ENCODE results near the gene TBX2. TPM values are rescaled to one million over a fixed set of nuclear protein-coding genes. Genes with fewer than 3 reads are reported as not detected.

Gene TBX2
- polyA plus RNA-seq, 3 donors, result 47.8 to 58.3 (median 56.1) TPM

DNA sequence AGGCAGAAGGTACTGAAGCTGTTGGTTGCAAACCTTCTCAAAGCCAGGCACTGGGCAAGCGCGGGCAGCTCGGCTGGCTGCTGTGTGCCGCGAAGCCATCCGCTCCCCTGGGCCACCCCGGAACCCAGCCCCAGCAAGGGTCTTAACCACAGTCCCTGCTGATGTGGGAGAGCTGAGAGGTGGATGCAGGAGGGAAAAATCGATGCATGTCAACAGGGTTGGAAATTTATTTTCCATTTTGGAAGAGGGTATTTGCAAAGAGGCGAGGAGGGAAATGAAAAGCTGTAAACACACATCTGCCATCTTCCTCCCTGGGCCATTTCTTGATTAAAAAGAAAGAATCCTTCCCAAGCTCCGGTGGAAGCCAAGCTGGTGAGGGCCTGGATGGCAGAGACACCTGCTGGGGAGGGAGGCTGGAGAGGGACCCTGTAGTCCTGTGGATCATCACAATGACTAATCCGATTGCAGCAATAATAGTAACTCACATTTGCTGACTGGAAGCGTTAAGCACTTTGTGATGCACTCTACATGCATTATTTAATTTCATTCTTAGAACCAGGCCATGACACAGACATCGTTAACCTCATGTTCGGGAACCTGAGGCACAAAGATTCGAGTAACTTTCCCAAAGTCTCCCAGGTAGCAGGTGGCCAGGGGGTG is 13.9 kb upstream of the TBX2 start:
- DNase-seq (ENCODE audit: low read depth in 3 of 3, low spot score in 2 of 3), result no peak

DNA sequence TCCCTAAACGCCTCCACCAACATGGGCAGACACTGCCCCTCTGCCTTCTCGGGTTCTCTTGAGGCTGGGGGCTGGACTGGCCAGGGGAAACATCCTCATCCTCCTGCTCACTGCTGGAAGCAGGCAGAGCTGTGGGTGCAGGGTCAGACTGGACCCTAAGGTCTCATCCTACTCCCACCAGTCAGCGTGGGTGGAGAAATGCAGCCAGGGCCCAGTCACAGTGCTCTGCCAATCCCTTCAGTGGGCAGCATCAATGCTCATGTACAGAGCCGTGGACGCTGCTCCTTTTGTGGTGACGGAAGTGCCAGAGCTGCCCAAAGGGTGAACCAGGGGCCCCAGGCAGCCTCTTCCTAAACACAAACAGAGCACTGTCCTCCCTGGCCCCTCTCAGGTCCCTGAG is 13.4 kb upstream of the TBX2 start:
- no peak for DNase-seq (ENCODE audit: low read depth in 3 of 3, low spot score in 2 of 3)

DNA sequence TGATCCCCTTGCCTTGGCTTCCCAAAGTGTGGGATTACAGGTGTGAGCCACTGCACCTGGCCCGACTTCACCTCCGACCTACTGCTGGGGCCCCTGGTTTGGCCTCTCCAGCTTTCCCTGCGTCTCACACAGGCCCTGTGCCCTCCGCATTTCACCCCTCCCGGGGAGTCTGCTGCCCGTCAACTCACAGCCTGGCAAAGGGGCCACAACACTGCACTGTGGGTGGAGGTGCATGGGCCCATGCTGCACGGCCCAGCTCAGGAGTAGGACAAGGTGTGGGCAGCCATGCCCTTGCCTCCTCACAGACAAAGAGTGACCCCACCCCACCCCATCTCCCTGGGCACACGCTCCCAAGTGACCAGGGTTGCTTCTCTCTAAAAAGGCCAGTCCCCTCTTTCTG is 12.6 kb upstream of the TBX2 start:
- DNase-seq (ENCODE audit: low read depth in 3 of 3, low spot score in 2 of 3), result no peak

DNA sequence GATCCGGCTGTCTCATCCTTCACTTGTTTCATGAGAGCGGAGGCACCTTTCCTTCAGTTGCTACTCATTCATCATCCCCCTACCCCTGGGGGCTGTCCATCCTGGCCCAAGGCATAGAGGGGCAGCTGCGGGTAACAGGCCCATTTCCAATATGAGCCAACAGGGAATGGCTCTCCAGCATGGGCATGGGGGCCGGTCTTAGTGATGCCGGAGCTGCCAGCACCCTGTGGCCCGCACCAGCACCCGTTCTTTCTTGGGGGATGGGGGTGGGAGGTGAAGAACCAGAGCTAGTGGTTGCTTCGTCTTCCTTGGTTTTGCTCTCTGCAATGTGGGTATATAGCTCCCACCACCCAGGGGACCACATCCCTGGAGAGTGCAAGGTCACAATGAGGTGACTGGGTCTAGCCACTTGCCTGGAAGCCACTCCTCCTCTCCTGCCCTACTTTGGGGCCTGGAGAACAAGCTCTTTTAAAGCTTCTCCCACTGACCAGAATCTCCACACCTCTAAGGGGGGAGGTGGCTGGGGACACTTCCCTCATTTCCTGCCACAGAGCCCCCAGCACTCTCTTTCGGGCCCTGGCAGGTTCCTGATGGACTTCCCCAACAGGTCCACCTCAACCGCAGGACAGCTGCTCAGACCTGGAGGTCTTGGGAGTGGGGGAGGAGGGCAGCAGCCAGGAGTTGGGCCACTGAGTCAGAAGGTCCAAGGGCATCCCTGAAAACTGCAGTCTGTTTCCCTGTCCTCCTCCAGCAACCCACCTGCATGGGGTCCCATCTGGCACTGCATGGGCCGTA is 11.9 kb upstream of the TBX2 start:
- DNase-seq (ENCODE audit: low read depth in 3 of 3, low spot score in 2 of 3), result no peak

DNA sequence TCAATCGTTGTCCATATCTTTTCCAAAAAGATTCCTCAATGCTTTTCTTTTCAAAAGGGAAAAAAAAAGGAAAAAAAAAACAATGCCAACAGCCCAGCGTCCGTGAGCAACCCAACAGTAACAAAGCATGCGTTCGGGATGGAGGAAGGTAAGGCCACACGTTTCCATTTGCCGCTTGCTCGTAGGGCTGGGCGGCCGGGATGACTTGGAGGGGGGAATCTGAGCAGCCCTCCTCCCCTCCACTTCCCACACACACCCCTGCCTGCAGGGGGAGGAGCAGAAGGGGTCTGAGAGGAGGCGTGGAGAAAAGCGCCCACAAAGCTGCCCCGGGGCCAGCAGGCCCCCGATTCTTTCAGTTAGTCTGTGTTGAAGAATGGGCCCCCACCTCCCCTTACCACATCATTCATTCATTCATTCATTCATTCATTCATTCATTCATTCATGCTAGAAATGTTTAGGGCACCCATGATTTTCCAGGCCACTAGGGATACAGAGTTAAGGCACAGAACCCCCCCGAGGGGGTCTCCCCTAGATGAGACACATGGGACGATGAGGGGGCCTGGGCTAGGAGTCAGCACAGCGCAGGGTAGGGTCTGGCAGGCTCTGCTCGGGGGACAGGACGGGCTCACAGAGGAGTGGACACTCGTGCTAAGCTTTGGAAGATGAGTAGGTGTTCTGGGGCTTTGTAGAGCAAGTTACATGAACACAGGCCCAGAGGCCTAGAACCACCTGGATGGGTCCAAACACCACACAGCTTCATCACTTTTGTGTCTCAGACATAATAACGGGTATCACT is 10.9 kb upstream of the TBX2 start:
- DNase-seq (ENCODE audit: low read depth in 3 of 3, low spot score in 2 of 3), result no peak

DNA sequence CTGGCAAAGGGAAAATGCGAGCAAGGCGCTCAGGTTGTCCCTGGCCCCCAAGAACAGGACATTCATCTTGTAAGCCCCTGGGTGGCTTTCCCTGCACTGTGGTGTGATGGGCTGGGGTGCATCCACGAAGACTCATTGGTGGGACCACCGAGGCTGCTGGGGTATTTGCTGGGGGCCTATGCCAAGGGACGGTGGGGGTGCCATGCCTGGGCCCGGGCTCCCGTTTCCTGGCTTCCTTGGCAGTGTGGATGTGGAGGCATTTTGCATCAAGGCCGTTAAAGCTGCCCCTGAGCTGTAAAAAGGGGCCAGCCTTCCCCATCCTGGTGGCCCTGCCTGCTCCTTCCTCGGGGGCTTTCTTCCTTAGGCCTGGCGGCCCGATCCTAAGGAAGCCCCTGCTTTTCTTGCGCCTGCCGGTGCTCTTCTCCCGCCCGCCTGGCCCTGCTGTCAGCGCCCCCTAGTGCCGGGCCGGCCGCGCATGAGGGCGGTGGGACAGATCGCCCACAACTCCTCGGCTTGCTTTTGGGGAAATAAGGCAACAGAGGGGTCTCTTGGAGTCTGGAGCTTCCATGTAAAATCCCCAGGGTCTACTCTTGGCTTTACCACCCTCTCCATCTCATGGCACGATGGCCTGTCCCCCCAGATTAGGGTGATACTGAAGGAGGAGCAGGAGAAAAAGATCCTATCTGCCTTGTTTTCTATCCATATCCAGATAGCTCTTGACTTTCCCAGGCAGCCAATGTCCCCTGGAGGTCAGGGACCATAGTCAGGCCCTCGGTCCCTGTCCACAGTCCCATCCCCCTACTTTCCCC is 9.8 kb upstream of the TBX2 start:
- no peak for DNase-seq (ENCODE audit: low read depth in 3 of 3, low spot score in 2 of 3)

DNA sequence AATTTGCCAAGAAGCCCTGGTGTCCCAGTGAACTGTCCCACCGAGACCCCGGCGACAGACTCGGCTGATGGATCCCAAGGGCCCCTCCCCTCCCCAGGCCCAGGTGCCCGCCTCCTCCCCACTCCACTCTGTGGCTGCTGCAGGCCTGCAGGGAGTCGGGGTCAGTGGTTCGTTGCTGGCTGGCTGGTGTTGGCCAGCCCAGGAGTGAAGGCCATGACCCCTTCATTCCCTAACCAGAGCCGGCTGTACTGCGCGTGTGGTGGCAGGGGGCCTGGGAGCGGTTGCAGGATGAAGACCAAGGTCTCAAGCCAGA is 9.2 kb upstream of the TBX2 start:
- no peak for DNase-seq (ENCODE audit: low read depth in 3 of 3, low spot score in 2 of 3)

DNA sequence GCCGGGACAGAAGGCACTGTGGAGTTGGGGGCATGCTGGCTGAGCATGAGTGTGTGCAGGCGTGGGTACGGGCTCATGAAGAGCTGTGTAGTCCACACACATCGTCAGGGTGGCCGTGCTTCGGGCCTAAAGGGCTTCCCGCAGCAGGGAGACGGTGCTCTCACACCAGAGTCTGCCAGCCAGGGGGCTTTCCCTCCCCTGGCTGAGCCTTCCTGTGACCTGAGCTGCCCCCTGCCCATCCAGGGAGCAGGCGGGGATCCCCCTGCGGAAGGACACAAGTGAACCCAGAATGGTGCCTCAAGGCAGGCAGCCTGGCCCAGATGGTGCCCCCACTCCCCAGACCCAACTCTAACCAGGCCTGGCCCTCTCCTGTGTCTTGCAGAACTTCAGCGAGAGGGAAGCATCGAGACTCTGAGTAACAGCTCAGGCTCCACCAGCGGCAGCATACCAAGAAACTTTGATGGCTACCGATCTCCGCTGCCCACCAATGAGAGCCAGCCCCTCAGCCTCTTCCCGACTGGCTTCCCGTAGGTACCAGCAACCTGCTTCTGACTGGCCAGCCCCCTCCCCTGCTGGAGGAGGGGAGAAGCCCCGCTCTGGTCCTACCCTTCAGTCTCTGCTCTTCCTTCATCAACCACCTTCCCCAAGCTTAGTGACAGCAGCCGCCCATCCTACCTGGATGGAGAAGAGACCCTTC is 7.9 kb upstream of the TBX2 start:
- no peak for DNase-seq (ENCODE audit: low read depth in 3 of 3, low spot score in 2 of 3)

DNA sequence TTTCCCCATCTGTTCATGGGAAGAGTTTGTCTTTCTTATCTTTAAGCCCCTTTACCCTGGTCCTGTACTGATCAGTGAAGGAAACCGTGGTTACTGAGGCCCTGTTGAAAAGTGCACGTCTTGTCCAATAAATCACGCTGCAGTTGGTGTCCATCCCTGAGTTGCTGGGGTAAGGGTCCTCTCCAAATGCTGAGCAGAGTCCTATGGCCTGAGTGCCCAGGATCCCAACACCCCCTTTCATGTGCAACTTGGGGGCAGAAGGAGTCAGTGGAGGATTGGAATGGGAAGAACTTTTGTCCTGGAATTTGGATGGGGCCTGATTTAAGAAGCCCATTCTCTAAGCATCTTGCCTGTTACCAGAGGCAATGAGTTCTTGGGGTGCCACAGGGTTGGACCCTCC is 7.0 kb upstream of the TBX2 start:
- DNase-seq (ENCODE audit: low read depth in 3 of 3, low spot score in 2 of 3), result no peak

DNA sequence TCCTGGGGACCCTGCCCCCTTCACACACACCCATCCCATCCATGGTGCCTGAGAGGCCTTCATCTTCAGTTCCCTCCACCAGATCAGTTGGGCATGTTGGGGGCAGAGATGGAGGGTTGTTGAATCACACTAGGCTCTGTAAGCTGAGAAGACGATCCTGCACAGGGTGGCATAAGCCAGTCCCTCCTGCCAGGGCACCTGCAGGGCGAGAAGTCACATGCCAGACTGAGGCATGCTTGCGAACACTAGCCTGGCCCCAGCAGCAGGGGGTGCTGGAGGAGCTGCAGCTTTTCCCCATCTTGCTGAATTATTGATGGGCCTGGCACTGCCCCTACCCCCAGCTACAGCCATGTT is 6.1 kb upstream of the TBX2 start:
- no peak for DNase-seq (ENCODE audit: low read depth in 3 of 3, low spot score in 2 of 3)

DNA sequence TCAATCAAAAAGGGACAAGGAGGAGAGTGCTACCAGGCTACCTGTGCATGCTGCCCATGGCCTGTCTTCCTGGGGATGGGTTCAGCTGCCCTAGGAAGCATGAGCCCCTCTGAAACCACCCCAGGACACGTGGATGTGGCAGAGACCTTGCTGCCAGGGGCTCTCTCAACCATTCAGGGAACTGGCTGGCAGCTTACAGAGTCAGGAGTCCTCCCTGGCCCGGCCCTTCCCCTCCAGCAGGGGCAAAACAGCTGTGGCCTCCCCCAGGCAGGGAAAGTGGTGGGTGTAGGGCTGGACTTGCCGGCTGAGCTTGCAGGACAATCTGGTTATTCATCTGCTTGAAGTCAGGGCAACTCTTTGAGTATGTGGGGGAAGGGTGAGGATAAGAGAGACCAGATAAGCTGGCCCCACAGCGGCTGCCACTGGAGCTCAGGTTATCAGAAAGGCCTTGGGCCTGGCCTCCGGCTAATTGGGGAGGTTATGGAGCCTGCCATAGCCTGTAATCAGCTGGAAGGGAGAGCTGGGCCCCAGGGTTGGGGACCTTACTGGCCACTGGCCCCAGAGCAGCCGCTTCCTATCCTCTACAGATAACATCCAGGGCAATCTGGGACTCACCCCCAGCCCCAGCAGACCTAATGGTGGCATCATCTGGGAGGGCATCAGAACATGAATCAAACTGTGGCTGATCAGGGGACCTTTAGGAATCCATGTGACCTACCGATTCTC is 5.6 kb upstream of the TBX2 start:
- DNase-seq (ENCODE audit: low read depth in 3 of 3, low spot score in 2 of 3), result no peak

DNA sequence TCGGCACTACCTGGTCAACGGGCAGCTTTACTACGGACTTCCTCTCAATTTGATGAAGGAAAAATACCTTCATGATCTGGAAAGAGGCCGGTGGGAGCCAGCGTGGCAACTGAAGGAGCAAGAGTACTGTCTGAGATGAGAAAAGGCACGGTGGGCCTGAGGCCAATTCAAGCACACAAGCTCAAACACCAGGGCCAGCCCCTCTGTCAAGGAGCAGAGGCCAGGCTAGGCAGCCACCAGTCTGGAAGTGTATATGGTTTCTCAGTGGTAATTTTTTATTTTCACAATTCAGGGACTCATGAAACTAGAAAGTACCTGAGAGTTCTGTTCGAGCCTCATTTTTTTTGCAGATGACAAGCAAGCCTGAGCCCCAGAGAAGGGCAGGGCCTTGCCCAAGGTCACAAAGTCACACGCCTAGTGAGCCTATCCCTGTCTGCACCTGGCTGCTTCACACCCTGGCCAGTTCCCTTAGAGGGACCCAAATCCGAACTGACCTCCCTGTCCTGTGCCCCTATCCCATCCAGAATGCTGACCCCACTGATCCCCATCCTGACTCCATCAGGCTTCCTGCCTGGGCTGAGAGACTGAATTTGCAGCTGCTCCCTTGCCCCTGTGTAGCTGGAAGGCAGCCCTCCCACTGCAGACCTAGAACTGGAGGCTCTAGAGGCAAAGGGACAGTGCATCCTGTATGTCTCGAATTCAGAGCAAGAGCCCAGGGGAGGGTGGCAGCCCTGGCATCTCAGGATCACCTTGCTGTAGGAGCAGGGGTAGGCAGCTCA is 4.8 kb upstream of the TBX2 start:
- DNase-seq (ENCODE audit: low read depth in 3 of 3, low spot score in 2 of 3), result no peak

DNA sequence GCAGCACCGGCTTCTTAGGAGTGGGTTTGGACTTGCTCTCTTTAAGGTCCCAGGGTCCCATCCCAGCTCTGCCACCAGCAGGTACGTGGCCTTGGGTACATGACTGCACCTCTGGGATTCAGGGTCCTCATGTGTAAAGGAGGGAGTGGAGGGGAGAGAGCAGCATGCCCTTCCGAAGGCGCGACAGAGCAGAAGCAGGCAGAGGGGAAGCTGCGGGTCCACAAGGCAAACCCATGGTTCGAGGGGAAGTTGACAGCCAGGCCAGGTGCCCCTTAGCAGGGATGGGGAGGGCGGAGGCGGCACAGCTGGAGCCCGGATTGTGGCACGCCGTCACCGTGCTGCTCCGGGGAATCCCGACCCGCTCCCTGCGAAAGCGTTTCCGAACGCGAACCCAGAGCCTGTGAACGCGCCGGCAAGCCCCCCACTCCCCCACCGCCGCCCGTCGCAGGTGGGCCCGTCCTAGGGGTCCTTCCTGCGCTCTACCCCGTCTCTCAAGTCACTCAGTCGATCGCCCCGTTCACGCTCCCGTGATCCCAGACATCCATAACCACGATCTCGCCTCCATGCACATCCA is 4.1 kb upstream of the TBX2 start:
- DNase-seq (ENCODE audit: low read depth in 3 of 3, low spot score in 2 of 3), result no peak

DNA sequence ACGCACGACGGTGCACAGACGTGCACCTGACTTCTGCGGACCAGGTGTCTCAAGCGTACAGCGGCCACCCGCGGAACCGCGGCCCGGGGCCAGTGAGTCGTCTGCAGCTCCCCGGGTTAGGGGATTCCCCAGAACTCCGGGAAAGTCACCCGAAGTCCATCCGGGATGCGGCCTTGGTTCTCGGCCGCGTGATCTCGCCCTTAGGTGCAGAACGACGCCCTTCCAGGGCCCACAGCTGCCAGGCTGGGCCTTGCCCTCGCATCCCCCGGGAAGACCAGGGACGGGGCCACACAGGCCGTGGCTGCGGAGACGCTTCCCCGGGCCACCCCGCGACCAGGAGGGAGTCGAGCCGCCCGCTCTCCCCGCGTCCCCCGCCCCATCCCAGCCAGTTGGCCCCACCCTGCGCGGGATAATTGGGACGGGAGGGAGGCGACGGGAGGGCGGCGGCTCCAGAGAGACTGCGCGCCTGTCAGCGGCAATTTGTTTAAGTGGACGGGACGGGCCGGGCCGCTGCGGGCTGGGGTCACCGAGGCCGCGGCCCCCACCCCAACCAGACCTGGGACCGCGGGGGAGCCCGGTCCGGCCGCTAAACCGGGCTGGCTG is 3.6 kb upstream of the TBX2 start:
- DNase-seq (ENCODE audit: low read depth in 3 of 3, low spot score in 2 of 3), result no peak

DNA sequence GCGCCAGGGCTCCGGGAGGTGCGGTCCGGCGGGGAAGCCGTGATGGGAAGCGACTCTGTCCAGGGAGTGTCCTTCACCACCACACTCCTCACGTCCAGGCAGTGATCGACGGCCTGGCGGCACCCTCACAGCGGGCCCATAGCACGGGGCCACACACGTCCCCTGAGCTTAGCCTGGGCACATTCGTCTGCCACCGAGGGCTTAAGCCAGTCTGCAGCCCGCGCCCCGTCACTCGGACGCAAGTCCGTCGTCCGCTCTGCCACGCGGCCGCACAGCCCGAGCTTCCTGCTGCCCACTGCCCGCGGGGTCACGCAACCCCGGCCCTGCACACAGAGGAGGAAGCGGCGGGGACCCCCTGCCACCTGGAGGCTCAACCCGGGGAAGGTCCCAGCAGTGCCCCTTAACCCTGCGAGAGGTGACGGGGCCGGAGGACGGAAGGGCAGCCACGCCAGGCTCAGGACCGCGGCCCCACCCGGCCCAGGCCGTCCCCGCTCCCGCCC is 3.0 kb upstream of the TBX2 start:
- no peak for DNase-seq (ENCODE audit: low read depth in 3 of 3, low spot score in 2 of 3)

DNA sequence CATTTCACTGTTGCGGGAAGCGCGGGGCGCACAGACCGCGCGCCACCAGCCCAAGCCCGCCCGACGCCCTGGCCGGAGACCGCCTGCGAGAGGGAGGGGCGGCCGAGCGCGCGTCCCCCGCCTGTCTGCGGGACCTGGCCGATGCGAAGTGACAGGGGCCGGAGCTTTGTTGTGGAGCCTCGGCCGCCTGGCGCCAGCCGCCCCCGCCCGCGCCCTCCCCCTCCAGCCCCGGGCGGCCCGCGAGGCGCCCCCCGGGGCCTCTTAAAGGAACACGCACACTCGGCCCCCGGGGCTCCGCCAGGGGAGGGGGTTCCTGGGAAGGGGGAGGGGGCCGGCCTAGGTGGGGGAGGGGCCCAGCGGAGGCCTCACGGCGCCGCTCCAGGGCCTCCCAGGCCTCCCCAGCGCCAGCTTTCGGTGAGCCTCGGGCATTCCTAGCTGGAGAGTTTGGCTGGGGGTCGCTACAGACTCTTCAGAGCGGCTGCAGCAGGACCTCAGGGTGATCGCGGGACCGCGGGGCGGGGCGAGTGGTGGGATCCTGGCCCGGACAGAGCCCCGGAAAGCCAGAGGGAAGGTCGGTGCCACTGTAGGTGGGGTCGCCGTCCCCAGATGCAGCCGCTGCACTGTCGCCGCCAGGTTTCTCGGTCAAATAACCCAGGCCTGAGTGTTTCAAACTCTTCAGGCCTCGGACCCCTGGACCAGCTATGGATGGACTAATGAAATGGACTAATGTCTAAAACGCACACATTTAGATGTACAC is 2.4 kb upstream of the TBX2 start:
- no peak for DNase-seq (ENCODE audit: low read depth in 3 of 3, low spot score in 2 of 3)

DNA sequence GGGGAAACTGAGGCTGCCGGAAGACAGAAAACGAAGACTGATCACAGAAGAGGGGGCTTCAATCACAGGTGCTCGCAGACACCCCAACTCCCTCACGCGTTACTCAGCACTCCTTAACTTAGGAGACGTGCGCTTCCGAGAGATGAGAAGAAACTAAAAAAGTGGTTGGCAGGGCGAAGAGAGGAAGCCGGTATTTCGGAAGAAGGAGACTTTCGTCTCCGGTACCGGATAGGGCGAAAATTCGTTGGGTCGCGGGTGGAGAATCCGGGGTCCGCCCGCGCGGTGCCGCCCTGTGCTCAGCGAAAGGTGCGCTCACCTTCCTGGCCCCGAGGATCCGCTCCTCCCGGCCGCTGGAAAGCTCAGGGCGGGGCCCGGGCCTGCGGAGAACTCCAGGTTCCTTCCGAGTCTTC is 917 bp upstream of the TBX2 start:
- DNase-seq (ENCODE audit: low read depth in 3 of 3, low spot score in 2 of 3), result no peak
